Astrocyte (in vitro differentiated cells and primary cell): ENCODE measurements around the gene PTPRN. TPM values are rescaled to one million over a fixed set of nuclear protein-coding genes. Genes with fewer than 3 reads are reported as not detected.

ENCODE experiments used
- DNase-seq: peaks from one replicate; pipeline ENCODE4 v3.0.0-alpha.2; 2010; ENCODE audit warnings: low read depth
- FAIRE-seq: peaks from 2 replicates; lab custom pipeline; 2011; peaks lifted over from hg19 to GRCh38; lab: Jason Lieb, UNC
- H2AFZ ChIP-seq: 2 replicates; pipeline ENCODE4 v1.6.0; 2012; ENCODE audit warnings: low read depth, low read length, inconsistent platforms
- H3K27ac ChIP-seq: 2 replicates; pipeline ENCODE4 v1.5.1; 2011; ENCODE audit warnings: low read depth, low read length, inconsistent platforms
- H3K27me3 ChIP-seq: 2 replicates; pipeline ENCODE4 v1.6.0; 2011; ENCODE audit warnings: low read length, inconsistent platforms; ENCODE audit not compliant: insufficient read depth
- H3K36me3 ChIP-seq: 2 replicates; pipeline ENCODE4 v1.5.1; 2011; ENCODE audit warnings: low read length, inconsistent platforms; ENCODE audit not compliant: insufficient read depth
- H3K4me1 ChIP-seq: 2 replicates; pipeline ENCODE4 v1.5.1; 2011; ENCODE audit warnings: low read length, inconsistent platforms; ENCODE audit not compliant: insufficient read depth
- H3K4me2 ChIP-seq: 2 replicates; pipeline ENCODE4 v1.6.0; 2012; ENCODE audit warnings: low read length, inconsistent platforms
- H3K4me3 ChIP-seq: 2 replicates; pipeline ENCODE4 v1.5.1; 2011; ENCODE audit warnings: low read depth, mild to moderate bottlenecking, low read length, inconsistent platforms; ENCODE audit not compliant: insufficient read depth
- H3K79me2 ChIP-seq: 2 replicates; pipeline ENCODE4 v1.6.0; 2012; ENCODE audit warnings: mild to moderate bottlenecking, low read length, inconsistent platforms; ENCODE audit not compliant: insufficient read depth
- H3K9ac ChIP-seq: 2 replicates; pipeline ENCODE4 v1.6.0; 2012; ENCODE audit warnings: mild to moderate bottlenecking, low read length, inconsistent platforms
- H3K9me3 ChIP-seq: 2 replicates; pipeline ENCODE4 v1.5.1; 2012; ENCODE audit warnings: low read depth, mild to moderate bottlenecking, low read length, inconsistent platforms; ENCODE audit not compliant: insufficient read depth
- H4K20me1 ChIP-seq: 2 replicates; pipeline ENCODE4 v1.6.0; 2012; ENCODE audit warnings: low read length, inconsistent platforms; ENCODE audit not compliant: insufficient read depth
- H3K27ac Mint-ChIP-seq: one replicate; pipeline ENCODE4 v1.8.0; 2021; ENCODE audit warnings: mild to moderate bottlenecking, mixed read lengths; ENCODE audit not compliant: unreplicated experiment
- H3K27me3 Mint-ChIP-seq: one replicate; pipeline ENCODE4 v1.8.0; 2021; ENCODE audit warnings: low read depth, mixed read lengths; ENCODE audit not compliant: unreplicated experiment
- H3K36me3 Mint-ChIP-seq: one replicate; pipeline ENCODE4 v1.8.0; 2021; ENCODE audit warnings: low read depth, mixed read lengths; ENCODE audit not compliant: unreplicated experiment
- H3K4me1 Mint-ChIP-seq: one replicate; pipeline ENCODE4 v1.8.0; 2021; ENCODE audit warnings: low read depth, mixed read lengths; ENCODE audit not compliant: unreplicated experiment
- H3K4me3 Mint-ChIP-seq: one replicate; pipeline ENCODE4 v1.8.0; 2021; ENCODE audit warnings: mild to moderate bottlenecking, moderate library complexity, mixed read lengths; ENCODE audit not compliant: unreplicated experiment
- H3K9me3 Mint-ChIP-seq: one replicate; pipeline ENCODE4 v1.8.0; 2021; ENCODE audit warnings: mild to moderate bottlenecking, mixed read lengths; ENCODE audit not compliant: unreplicated experiment
- EZH2 ChIP-seq: IDR thresholded peaks from 2 replicates; pipeline ENCODE4 v1.6.1; 2012; ENCODE audit warnings: mild to moderate bottlenecking, low read length, inconsistent platforms; ENCODE audit not compliant: insufficient read depth
- total RNA-seq: library from RNA; stranded (reverse); gene quantifications from 2 replicates; pipeline ENCODE4 v1.2.1, GENCODE V29; 2021
- TF ChIP-seq, protein P1 (sequence below): IDR thresholded peaks from 2 replicates; pipeline ENCODE4 v1.5.1; 2011; ENCODE audit warnings: low read depth, mild to moderate bottlenecking, inconsistent platforms, low read length, moderate library complexity; ENCODE audit not compliant: insufficient read depth

Gene PTPRN
- total RNA-seq, 1 donor from 2014 or later = 76.6 TPM

DNA sequence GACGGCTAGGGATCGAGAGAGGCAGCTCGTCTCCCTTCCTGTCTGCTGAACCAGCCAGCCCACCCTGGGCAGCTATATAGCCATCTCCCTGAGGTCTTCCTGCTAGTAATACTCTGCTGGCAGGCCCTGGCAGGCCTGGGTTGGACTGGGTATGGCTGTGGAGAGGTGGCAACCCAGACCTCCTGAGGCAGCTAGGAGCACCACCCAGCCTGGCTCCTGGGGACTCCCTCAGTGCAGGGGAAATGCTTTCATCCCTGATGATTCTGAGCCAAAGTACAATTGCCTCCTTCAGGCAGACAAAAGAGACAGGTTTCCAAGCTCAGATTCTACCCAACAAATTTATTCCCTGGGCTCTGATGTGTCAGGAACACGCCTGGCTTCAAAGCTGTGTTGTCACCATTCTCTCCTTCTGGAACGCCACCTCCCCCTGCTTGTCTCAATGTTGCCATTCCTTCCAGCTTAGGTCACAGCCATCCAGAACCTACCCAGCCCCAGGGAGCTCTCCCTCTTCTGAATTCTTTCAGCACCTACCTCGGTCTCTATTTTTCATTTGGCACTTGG, 34.8 kb downstream of the PTPRN start:
- Histone ChIP-seq H3K36me3 (no peaks in the 10 kb centered on the region), H3K27me3 (no peaks in the 10 kb centered on the region), H3K4me3 (peak overlapping the region; percentile 8), H3K9me3 (no peaks in the 10 kb centered on the region), H3K4me2 (peak overlapping the region; percentile 79), H4K20me1 (no peaks in the 10 kb centered on the region), H3K27ac (peak overlapping the region; percentile 97), H3K79me2 (no peaks in the 10 kb centered on the region), H3K9ac (peak overlapping the region; percentile 83), H2AFZ (peak overlapping the region; percentile 35), H3K4me1 (peaks cover 33% of the 10 kb centered on the region)
- Mint-ChIP-seq H3K27ac (peak overlapping the region; percentile 98), H3K27me3 (peaks cover under 1% of the 10 kb centered on the region), H3K9me3 (no peaks in the 10 kb centered on the region), H3K36me3 (no peaks in the 10 kb centered on the region), H3K4me3 (peak overlapping the region; percentile 58), H3K4me1 (peaks cover 31% of the 10 kb centered on the region)
- peak; percentile 83 for DNase-seq
- peak; percentile 86 for FAIRE-seq
- no peak for TF ChIP-seq EZH2

DNA sequence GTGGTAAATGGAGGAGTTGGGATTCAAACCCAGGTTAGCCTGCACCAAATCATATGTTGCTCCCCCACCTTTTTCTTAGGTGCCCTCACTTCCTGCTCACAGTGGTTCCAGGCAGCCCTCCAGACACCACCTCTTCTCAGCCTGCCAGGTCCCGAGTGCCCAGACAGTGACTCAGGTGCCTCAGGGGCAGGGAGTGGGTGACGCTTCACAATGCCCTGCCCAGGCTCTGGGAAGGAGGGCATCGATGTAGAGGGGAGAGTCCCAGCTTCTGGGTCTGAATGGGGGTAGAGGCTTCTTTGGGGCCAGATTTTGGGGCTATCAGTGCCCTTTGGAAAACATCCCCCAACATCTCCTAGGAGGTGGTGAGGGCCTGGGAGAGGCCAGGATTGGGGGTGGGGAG, 35.3 kb downstream of the PTPRN start:
- TF ChIP-seq, protein P1, sequence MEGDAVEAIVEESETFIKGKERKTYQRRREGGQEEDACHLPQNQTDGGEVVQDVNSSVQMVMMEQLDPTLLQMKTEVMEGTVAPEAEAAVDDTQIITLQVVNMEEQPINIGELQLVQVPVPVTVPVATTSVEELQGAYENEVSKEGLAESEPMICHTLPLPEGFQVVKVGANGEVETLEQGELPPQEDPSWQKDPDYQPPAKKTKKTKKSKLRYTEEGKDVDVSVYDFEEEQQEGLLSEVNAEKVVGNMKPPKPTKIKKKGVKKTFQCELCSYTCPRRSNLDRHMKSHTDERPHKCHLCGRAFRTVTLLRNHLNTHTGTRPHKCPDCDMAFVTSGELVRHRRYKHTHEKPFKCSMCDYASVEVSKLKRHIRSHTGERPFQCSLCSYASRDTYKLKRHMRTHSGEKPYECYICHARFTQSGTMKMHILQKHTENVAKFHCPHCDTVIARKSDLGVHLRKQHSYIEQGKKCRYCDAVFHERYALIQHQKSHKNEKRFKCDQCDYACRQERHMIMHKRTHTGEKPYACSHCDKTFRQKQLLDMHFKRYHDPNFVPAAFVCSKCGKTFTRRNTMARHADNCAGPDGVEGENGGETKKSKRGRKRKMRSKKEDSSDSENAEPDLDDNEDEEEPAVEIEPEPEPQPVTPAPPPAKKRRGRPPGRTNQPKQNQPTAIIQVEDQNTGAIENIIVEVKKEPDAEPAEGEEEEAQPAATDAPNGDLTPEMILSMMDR = no peak
- TF ChIP-seq EZH2 = no peak
- Histone ChIP-seq H2AFZ (peak overlapping the region; percentile 35), H3K9me3 (no peaks in the 10 kb centered on the region), H3K79me2 (no peaks in the 10 kb centered on the region), H3K9ac (peak overlapping the region; percentile 83), H4K20me1 (no peaks in the 10 kb centered on the region), H3K4me3 (peak overlapping the region; percentile 8), H3K27me3 (no peaks in the 10 kb centered on the region), H3K4me2 (peak overlapping the region; percentile 79), H3K4me1 (peaks cover 33% of the 10 kb centered on the region), H3K27ac (peak overlapping the region; percentile 97), H3K36me3 (no peaks in the 10 kb centered on the region)
- H3K27me3 Mint-ChIP-seq = peaks cover 6% of the 10 kb centered on the region
- H3K4me1 Mint-ChIP-seq = peaks cover 34% of the 10 kb centered on the region
- no peaks in the 10 kb centered on the region for H3K9me3 Mint-ChIP-seq
- no peak for FAIRE-seq
- H3K36me3 Mint-ChIP-seq = no peaks in the 10 kb centered on the region
- H3K4me3 Mint-ChIP-seq = peak overlapping the region; percentile 51
- DNase-seq = peak; percentile 52
- peak overlapping the region; percentile 98 for H3K27ac Mint-ChIP-seq

- Histone ChIP-seq H3K36me3 (no peaks in the 10 kb centered on the region), H3K4me1 (peaks cover 25% of the 10 kb centered on the region), H2AFZ (no peak overlapping the region), H3K79me2 (no peaks in the 10 kb centered on the region), H3K4me2 (no peak overlapping the region), H3K27me3 (no peaks in the 10 kb centered on the region), H3K9ac (no peak overlapping the region), H3K9me3 (no peaks in the 10 kb centered on the region), H3K27ac (peak overlapping the region; percentile 97), H4K20me1 (no peaks in the 10 kb centered on the region), H3K4me3 (no peak overlapping the region)
- H3K9me3 Mint-ChIP-seq = no peaks in the 10 kb centered on the region
- peaks cover 26% of the 10 kb centered on the region for H3K4me1 Mint-ChIP-seq
- H3K27ac Mint-ChIP-seq = no peak overlapping the region
- TF ChIP-seq EZH2 = no peak
- TF ChIP-seq, protein P1 = no peak
- peaks cover 7% of the 10 kb centered on the region for H3K27me3 Mint-ChIP-seq
- no peak for FAIRE-seq
- no peaks in the 10 kb centered on the region for H3K36me3 Mint-ChIP-seq
- DNase-seq = no peak
- H3K4me3 Mint-ChIP-seq = no peak overlapping the region
Measured at GRCh38 chr2:219272995-219273394, 36.2 kb downstream of the PTPRN start.
